Occipital lobe (tissue), 2 donors: Measurements from ENCODE around the gene PRKCH. TPM values are rescaled to one million over a fixed set of nuclear protein-coding genes. Genes with fewer than 3 reads are reported as not detected.

ENCODE experiments used
- DNase-seq: peaks from one replicate; lab custom pipeline; 2025; lab: John Stamatoyannopoulos, UW
- total RNA-seq: library from RNA; depleted of rRNA; stranded (reverse); fragments of >200 nt; gene quantifications from one replicate; pipeline ENCODE4 v1.2.3, GENCODE V29; 2014

The PRKCH gene
- 21.2 TPM for total RNA-seq

DNA sequence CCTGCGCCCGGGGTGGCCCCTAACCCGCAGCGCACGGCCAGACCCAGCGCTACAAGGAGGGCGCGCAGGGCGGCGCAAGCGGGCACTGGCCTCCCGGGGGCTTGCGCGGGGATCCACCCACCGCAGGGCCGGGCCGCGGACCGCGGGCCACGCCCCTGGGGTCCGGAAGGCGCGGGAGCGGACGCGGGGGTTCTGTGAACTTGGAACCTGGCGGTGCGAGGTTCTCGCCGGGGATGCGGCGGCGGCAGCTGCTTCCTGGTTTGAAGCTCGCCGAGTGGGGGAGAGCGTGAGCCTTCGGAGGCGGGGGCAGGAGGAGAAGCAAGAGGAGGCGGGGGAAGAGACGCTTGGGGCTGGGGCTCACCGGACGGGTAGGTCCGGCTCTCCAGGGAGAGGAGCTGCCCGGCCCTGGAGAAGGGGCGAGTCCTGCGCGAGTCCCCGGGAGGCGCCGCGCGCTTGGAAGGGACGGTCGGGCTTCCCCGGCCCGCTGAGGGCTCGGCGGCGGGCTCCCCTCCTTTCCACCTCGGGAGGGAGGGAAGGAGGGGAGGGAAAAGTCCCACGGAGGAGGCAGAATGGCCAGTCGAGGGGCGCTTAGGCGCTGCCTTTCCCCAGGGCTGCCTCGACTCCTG lies at the start of gene PRKCH:
Gene PRKCH, plus strand, starts transcription at position 195 of the 626 bp plus-strand sequence. CDS start 523 bp downstream, outside the sequence.
- DNase-seq, result no peak

DNA sequence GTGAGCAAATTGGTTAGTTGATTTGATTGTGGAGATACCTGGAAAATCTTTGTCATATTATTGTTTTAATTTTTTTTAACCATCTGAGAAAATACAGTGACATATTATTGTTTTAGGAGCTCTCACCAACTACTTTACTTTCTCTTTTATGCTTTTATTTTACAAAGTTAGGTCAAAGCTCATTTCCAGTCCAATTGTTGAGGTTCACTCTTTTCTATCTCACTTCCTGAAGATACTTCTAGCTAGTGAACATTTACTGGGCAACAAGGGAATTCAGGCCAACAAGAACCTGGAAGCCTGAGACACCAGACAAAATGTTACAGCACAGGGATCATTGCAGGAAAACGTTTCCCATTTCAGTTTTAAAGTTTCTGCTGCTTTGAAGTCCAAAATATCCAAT lies 44.1 kb upstream of the PRKCH start:
- no peak for DNase-seq

DNA sequence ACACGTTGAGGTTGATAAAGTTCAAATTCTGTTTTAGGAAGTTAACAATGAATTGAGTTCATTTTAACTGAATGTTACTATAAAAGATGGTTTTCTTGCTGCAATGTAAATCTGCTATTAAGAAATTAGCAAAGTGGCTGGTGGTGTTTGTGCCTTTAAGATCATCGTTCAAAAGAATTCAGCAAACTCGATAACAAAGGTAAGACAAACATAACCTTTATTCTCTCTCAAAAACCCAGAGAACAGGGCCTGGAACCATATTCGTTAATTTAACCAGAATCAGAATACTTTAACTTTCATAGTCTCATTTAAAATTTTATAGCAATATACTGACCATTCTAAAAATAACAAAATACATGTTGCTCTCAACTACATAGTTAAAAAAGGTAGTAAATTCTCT lies 43.6 kb upstream of the PRKCH start:
- no peak for DNase-seq

DNA sequence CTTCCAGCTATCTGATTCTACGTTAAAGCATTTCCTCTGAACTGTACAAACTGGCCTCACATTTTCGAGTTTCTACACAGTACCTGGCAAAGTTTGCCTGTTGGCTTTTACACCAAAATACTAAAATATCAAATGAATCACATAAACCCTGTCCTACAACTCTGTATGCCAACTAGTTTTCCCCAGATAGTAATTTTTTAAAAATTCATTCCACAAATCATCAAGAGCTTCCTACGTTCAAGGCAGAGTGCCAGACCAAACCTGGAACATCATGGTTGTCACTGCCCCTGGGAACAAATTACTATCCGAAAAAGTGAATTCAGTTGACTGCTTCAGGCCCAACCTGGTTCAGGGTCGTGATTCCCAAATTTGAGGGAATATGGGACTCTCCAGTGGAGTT lies 42.3 kb upstream of the PRKCH start:
- DNase-seq, result no peak

DNA sequence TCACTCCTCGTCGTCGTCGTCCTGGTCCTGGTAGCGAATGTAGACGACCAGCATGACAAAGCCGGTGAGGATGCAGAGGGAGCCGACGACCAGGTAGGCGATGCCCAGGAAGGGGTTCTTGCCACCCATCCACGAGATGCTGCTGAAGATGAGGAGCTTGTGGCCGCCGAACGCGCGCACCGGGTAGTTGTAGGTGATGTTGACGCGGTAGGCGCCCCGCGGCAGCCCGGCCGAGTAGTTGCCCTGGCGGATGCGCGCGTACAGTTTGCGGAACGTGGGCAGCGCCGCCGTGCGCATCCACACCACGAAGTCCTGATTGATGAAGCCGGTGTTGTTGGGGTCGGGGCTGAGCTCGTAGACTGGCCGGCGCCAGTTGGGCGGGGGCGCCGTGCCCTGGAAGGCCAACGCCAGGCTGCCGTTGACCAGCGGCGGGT lies 41.3 kb upstream of the PRKCH start:
- no peak for DNase-seq

DNA sequence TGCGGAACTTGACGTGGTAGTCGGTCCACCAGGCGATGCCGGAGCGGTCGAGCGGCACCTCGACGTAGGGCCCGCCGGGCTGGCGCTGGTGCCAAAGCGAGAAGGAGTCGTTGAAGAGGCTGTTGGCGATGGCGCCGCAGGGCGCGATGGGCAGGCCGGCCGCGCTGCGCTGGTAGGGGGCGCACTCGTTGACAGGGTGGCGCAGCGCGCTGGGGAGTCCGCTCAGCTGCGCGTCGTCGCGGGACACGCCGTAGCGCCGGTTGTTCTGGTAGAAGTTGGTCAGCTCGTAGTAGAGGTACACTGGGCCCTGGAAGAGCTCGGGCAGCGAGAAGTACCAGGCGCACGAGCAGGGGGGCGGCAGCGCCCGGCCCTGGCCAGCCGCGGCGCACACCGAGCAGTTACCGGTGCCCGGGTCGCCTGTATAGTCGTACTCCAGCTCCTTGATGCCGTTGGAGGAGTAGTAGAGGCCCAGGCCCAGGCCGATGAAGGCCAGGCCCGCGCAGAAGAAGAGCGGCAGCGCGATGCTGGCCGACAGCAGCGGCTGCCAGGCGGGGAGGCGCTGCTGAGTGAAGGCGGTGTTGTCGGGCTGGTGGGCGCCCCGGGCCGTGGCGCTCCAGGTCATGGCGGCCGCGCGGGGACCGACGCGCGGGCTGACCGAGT lies 40.7 kb upstream of the PRKCH start:
- DNase-seq, result no peak

DNA sequence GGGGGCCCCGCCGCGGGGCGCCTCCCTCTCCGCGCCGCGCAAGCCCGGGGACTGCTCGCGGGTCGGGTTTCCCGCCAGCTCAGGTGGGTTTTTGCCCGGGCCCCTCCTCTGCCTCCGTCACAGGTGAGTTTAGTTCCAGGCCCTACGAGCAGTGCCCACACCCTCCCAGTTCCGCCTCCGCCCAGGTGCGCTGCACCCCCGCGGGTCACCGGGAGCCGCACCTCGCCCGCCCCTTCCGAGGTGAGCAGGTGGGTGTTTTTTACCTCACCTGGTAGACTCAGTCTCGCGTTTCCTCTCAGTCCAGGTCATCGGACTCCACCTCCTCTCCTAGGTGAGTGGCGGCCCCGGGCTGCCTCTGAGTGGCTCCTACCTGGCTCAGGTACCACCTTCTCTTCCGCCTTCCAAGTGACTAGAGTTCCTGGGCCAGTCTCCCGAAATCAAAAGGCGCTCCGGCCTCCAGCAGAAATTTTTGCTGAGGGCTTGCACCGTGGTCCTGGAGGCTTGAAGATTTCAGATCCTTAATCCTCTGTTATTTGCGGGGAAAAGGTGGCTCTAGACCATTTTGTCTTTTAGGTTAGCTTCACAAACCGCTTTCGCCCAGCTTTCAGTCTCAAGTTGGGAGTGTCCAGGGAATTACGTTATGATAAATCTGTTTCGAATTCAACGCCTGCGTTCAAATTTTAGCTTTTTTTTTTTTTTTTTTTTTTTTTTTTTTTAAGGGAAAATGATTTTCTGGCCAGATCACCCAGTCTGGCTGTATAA lies 40.0 kb upstream of the PRKCH start, which contains the start of gene TMEM30B:
Gene TMEM30B, minus strand, starts transcription at position 153 of the 762 bp plus-strand sequence. CDS start 191 bp downstream, outside the sequence.
- no peak for DNase-seq

DNA sequence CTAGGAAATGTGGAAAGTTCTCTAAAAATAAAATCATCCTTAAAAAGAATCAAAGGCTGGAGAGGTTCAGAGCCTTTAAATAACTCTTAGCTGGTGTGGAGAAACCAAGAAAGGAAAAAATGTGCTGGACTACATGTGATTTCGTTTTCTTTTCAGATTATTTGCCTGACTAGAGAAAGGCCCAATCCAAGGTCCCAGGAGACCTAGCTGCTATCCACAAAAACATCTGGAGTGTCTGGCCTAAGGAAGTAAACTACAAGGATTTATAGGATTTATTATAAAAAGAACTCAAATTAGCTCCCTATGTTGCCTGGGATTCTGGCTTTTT lies 39.5 kb upstream of the PRKCH start:
- DNase-seq, result no peak

DNA sequence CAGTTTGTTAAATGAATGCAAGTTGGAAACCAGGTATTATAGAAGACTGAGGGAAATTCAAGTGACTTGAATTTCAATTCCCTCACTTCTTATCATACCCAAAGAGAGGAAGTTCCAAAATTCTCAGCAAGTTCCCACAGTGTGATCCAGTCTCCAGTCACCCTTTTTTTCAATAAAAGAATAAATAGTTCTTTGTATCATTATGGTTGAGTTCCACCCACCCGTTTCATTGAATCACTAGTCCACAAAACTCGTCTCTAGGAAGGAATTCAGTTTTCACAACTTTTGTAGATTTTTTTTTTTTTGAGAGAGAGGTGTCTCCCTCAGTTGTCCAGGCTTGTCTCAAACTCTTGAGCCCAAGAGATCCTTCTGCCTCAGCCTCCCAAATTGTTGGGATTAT lies 38.6 kb upstream of the PRKCH start:
- DNase-seq, result no peak

DNA sequence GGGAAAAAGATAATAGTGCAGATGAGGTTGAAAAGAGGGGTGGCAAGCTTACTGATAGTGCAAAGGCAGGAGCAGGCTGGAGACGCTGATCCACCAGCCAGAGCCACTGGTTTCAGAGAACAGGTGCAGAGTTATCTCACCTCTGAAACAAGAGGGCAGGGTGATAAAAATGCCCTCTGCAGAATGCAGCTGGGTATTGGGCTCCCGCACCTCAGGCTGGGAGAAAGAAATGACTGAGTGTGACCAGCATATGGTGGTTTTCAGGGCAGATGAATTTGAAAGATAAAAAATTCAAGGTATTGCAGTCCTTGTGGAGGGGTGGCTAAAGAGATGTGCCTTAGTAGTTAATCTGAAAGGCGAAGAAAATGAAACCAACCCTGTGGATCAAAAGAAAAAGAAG lies 37.4 kb upstream of the PRKCH start:
- DNase-seq, result no peak

DNA sequence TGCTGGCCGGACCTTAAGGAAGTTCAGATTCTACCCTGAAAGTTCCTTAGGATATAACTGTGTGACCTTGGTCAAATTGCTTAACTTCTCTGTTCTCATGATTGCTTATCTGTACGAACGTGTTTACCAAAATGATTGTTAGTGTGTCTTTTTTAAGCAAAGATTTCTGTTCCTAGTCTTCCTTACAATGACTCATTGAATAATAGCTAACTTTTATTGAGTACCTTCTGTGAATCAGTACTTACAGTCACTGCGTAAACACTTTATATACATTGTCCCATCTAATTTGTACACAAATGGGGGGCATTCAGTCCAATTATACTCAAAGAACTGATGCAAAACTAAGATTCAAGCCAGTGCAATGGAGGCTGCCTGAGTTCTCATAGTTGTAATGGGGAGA lies 36.0 kb upstream of the PRKCH start:
- DNase-seq, result no peak

DNA sequence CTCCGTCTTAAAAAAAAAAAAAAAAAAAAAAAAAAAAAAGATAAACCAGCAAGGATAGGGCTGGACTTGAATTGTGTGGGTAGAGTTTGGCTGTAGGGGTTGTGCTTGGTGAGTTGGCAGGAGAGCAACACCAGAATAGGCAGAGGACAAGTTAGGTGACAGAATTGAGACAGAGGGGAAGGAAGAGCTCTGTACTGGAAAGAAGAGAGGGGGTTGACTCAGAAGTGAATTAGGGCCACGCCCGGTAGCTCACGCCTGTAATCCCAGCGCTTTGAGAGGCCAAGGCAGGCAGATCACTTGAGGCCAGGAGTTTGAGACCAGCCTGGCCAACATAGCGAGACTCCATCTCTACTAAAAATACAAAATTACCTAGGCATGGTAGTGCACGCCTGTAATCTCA lies 34.2 kb upstream of the PRKCH start:
- no peak for DNase-seq

DNA sequence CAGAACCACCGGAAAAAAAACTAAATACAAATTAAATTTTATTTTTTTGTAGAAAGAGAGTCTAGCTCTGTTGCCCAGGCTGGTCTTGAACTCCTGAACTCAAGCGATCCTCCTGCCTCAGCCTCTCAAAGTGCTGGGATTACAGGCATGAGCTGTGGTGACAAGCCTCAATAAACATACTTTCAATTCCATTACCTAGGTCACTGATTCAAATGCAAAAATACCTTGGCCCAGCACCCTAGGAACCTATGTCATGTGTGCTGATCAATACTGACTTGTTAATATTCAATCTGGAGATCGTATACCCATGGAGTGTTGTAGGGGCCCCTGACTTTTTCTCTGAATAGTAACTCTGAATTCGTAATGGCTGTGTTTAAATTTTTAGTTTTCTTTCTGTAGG lies 33.2 kb upstream of the PRKCH start:
- no peak for DNase-seq

DNA sequence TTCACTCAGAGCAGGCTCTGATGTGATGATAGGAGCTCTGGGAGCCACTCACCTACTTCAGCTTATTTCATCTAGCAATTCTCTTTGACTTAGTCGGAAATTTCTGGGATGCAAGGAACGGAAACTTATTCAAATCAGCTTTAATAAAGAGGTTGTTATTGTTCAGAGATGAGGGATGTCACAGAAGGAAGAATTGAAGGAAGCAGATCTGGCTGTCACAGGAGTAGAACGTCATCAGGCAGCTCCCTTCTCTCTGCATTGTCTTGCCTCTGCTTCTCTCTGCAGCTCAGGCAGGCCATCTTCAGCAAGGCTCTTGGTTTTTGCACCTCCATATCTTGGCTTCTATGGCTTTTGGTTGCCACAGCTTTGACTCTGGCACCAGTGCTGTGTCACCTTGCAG lies 32.7 kb upstream of the PRKCH start:
- DNase-seq, result no peak

DNA sequence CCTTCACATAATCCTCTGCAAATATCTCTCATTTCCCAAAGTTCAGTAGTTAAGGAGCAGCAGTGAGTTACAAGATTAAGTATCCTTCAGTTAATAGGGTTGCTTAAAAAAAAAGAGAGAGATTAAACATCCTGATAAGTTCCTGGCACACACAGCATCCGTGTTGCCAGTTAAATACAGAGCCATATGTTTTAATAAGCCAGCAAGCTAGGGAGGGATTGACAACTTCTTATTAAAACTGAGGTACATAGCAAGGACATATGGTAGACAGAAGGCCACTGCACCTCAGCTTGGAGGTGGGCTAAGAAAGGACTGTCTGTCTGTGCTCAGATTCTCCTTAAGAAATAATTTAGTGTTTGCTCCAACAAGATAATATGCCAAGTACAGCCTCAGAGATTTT lies 30.7 kb upstream of the PRKCH start:
- DNase-seq, result no peak

DNA sequence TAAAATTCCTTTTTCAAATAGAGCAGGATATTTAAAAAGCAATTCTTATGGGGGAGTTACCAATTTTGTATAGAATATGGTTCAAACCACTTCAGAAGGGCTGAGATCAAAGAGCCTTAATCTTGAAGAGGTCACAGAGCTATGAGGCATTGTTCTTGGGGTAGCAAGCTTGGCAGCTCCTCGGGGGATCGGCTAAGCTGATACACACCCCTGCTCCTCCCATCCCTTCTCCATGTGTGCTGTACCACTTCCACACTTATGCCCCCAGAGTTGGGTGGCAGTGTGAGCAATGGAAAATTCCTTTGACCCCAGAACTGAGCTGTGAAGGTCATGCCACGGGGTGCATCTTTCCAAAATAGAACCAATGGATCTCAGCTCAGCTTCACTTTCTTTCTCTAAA lies 25.2 kb upstream of the PRKCH start:
- DNase-seq, result no peak

DNA sequence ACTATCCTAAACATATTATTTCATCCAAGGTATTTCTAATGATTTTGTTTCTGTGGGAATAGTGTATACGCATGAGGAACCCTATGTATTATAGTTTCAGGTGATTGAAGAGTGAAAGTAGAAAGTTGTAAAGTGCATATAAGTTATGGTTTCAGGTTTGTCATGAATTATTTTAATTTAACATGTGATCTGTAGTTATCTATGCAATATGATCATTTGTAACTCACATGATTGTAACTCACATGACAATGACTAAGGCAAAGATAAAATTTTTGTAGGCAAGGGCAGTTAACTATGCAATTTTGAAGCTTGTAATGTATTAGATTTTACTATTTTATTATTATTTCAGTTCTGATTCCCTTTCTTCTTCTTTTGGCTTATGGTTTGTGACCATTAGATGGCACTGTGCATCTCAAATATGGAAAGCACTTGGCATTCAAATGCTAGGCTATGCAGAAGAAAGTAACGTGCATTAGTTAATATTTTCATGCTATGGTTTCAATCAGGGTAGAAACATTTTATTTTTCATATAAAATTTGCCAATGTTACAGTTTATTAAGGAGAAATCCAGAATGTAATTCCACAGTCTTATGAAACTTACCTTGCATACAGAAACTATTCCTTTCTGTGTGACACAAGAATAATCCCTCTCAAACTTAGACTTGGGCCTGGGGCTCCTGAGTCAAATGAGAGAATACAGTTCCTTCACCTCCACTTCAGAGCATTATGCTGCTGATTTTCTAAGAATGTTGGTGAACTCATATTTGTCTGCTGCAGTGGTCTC lies 24.5 kb upstream of the PRKCH start:
- no peak for DNase-seq

DNA sequence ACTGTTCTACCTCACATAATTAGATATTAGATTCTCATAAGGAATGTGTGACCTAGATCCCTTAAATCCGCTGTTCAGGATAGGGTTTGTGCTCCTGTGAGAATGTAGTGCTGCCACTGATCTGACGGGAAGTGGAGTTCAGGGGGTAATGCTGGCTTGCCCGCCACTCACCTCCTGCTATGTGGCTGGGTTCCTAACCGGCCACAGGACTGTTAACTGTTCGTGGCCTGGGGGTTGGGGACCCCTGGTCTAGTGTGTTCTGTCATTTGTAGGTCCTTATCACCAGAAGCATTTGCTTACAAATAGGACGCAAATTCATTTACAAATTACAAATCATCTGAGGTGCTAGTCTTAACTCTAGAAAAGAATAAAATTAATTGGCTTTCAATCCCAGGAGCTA lies 23.8 kb upstream of the PRKCH start:
- DNase-seq, result no peak

DNA sequence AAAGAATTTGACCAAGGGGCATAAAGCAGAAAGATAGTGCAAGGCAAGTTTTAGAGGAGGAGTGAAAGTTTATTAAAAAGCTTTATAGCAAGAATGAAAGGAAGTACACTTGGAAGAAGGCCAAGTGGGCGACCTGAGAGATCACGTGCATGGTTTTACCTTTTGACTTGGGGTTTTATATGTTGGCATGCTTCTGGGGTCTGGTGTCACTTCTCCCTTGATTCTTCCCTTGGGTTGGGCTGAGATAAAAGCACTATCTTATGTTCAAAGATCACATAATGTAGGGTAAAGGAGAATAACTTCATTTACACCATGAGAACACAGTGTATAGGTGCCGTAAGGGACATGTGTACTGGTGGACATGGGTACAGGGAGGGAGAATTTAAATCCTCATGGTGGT lies 22.6 kb upstream of the PRKCH start:
- DNase-seq, result no peak

DNA sequence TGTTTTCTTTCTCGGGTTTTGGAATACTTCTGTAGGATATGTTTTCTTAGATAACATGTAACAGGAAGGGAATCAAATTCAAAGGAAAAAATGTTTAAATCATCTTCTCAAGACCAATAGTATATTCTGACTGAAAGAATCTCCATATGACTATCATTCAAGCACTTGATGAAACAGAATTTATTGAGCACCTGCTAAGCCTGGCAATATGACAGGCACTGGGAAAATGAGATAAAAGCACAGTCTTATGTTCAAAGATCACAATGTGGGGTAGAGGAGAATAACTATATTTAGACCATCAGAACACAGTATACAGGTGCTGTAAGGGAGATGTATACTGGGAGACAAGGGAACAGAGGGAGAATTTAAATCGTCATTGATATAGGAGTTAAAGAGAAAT lies 21.2 kb upstream of the PRKCH start:
- no peak for DNase-seq

DNA sequence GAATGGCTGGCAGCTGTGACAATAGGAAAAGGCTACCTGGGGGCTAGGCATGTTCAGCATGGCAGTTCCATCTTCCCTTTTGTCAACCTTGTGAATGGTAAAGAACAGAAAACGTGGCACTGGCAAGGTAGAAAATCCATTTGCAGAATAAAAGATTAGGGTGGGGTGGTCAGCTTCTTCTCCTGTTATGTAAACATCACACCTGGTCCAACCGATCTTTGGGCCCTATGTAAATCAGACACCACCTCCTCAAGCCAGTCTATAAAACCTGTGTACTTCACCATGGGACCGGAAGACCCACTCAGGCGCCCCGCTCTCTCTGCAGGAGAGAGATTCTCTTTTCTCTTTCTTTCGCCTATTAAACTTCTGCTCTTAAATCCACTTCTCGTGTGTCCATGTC lies 20.6 kb upstream of the PRKCH start:
- DNase-seq, result no peak

DNA sequence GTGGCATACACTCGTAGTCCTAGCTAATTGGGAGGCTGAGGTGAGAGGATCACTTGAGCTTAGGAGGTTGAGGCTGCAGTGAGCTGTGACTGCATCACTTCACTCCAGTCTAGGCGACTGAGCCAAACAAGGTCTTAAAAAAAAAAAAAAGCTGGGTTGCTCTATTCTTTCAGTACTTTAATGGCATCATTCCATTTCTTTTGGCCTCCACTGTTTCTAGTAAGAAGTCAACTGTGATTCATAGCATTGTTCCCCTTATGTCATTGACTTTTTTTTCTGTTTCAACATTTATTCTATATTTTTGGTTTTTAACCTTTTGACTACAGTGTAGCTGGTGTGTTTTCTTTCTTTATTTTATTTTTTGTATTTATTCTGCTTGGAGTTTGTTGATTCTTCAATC lies 16.7 kb upstream of the PRKCH start:
- no peak for DNase-seq
